SK-N-MC (cell line): ENCODE results near the gene CELA3B.
"Not testable (repeated sequence)": the region's sequence is repeated elsewhere in the genome, so short reads cannot be mapped to it uniquely, and the experiment has no call there.

Source experiments
- EZH2 ChIP-seq: fragments of 200-600 bp; sonication (generic); IDR thresholded peaks from one replicate; pipeline ENCODE4 v1.6.1; 2017; ENCODE audit warnings: antibody characterized with exemption
- POLR2AphosphoS5 ChIP-seq: IDR thresholded peaks from 2 replicates; pipeline ENCODE4 v1.6.1; 2012; ENCODE audit warnings: mild to moderate bottlenecking, low read depth, low read length, borderline replicate concordance

DNA sequence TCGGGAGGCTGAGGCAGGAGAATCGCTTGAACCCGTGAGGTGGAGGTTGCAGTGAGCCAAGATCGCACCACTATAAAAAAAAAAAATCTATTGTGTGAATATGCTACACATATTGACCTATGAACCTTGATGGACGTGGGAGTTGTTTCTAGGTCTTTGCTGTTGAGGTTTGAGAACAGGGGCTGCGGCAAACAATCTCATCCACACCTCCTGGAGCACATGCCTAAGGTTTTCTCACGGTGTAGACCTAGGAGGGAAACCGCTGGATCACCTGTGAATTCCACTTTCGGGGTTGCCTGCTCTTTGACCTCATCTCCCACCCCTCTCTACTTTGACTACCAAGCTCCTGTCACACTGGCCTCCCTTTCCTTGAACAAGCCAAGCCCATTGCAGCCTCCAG lies 1.5 kb upstream of the CELA3B start:
- TF ChIP-seq EZH2, POLR2AphosphoS5: not testable (repeated sequence)
